ENCODE data around the gene DIS3.

DNA sequence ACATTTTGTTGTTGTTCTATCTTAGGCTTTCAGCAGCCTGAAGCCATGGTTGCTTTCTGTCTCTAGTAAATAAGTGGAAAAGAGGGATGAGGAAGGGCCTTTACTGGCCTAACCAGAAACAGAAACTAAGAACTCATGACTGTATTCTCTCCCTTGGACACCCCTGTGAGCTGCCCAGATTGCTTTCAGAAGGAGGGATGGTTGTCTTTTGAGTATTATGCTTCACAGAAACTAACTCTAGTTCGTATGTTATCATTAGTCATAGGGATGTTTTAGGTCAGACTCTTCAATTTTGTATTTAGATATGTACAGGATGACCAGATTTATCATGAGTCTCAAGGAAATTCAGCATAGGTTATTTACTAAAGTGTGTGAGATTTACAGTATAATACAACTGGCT lies 36.4 kb downstream of the DIS3 start:
- TF ChIP-seq CTCF (conservative IDR thresholded peaks at IDR 0.05; ENCODE audit: low read depth, low read length) (no peak), EZH2 (IDR thresholded peaks at IDR 0.05; ENCODE audit: borderline replicate concordance, low read depth, low read length, poor library complexity, severe bottlenecking) (no peak)

All from A673 (cell line).